Ammon's horn (tissue), 1 donor: ENCODE measurements around the gene IVD.
"Not testable (repeated sequence)": the region's sequence is repeated elsewhere in the genome, so short reads cannot be mapped to it uniquely, and the experiment has no call there.

Experiments
- DNase-seq: peaks from one replicate; pipeline ENCODE4 v3.0.0-alpha.2; 2016; ENCODE audit warnings: low spot score

Gene IVD

DNA sequence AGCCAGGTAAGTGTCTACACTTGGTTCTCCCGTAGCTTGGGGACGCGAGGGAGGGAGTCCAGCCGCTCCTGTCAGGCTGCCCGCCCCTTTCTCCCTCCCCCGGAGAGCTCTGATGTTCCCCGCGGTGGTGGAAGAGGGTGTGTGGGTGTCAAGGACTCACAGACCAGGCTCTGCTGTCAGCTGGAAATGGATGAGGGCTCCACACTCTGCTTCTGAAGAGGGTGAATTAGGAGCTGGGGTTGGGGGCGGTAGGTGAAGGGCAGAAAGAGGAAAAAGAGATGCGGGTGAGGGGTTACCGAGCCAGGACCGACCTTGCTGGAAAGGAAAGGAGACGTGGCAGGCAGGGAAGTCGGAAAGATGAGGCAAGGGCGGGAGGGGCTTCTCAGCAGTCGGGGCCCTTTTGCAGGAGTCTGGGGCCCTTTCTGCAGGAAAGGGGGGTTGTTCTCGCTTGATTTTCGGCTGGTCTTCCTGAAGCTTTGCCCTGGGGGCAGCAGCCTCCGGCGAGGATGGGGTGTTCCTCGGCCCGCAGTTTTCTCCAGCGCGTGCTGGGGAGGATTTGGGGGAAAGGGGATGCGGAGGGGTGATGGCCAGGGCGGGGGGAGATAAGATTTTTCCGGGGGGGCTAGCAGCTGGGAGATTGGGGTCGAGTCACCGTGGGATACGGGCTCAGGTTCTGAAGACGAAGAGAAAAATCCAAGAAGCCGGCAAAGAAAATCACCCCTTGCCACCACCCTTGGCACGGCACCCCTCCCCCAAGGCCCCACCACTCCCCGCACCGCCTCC, 34.6 kb downstream of the IVD start:
- DNase-seq: peak; percentile 35

DNA sequence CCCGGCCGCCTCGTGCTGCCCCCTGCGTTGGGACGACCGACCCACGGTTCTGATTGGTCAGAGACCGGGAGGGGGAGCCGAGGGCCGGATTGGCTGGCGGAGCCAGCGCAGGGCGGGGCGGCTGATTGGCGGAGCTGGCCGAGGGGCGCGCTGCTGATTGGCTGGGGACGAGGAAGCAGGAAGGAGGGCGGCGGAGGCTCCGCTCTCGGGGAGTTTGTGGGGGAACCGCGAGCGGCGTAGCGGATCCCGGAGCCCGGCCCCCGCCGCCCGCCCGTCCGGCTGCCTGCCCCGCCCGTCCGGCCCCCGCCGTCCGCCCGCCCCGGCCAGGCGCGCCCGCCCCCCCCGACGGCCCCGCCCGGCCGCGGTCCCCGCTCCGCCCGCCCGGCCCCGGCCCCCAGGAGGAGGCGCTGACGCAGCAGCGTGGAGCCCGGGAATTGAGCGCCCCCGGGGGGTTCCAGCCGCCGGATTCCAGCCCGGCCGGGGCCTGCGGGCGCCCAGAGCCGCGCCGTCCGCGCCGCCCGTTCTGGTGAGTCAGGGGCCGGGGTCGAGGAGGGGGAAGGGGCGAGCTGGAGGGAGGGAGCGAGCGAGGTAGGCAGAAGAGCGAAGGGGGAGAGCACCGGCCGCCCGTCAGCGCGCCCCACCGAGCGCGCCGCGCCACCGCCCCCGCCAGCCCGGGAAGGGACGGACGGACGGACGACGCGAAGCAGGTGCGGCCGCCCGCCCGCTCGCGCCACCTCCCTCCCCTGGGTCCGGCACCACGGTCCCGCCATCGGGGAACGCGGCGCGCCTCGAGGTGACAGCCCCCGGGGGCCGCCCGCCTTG, 35.4 kb downstream of the IVD start, which contains the start of gene BAHD1:
BAHD1 (plus strand) TSS at position 211 of the 822 bp plus-strand sequence. CDS start 17,512 bp downstream, outside the sequence.
- peak; percentile 97 for DNase-seq

DNA sequence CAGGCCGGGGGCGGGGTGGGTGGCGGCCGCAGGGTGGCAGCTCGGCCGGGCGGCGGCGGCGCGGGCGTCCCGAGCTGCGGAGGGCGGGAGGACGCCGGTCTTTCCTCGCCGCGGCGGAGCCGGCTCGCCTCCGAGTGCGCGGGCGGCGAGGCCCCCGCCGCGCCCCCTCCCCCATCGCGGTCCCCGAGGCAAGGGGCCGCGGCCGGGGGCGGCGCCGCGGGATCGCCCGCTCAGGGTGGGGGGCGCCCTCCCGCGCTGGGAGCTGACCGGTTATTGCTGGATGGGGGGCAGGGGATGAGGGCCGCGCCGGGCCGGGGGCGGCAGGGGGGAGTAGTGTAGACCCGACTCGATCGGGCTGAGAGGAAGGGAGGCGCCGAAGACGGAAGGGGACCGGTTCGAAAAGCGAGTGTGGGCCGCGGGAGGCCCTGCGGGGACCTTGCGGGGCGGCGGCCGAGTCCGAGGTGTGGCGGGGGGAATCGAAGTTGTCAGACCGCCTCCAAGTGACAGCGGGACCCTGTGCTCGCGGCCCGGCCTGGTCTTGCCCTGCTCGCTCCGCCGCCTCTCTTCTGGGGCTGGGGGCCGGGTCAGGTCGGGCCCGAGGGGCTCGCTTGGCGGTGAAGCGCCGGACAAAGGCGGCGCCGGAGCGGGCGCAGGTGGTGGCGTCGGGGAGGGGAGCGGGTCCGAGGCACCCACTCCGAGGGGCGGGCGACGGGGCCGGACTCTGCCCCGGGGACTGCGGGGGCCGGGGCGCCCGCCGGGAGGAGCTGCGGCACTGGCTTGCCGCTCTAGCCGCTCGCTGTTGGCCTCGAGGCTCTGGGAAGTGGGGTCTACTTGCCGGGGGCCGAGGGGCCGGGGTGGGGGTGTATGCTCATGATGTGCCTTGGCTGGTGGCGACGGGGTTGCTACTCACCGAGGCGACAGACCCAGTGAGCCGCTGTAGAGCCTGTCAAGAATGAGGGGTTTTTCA, 36.3 kb downstream of the IVD start:
- DNase-seq: no peak

DNA sequence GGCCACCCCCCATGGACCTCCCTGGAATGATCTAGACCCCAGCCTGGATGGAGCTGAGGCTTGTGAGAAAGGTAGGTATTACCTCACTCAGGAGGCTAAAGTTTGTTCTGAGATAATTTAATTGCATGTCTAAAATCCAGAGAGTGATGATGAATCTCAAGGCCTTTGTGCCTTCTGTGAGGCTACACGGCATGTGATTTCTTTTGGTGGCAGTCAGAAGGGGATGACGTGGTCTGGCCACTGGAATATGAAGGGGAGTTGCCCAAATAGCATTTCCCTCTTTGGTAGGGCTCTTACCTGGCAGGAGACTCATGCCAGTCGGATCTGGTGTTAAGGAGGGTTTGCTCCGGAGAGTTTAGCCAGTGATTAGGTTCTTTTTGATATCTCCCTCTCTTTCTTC, 37.7 kb downstream of the IVD start:
- no peak for DNase-seq

DNA sequence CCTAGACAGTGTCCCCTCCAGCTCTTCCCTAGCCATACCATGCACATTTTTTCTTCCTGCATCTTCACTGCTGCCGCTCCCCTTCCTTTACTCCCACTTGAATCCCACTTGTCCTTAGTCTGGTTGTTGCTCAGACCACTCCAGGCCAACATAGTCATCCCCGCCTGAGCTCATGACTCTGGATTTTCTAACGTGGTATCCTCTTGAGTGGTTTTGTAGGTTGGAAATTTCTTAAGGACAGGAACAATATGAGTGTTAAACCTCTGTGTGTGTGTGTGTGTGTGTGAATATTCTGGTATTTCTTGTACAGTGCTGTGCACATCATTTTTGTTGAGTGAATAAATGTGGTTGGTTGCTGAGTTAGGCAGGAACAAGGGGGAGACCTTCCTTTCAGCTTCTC, 38.3 kb downstream of the IVD start:
- no peak for DNase-seq

DNA sequence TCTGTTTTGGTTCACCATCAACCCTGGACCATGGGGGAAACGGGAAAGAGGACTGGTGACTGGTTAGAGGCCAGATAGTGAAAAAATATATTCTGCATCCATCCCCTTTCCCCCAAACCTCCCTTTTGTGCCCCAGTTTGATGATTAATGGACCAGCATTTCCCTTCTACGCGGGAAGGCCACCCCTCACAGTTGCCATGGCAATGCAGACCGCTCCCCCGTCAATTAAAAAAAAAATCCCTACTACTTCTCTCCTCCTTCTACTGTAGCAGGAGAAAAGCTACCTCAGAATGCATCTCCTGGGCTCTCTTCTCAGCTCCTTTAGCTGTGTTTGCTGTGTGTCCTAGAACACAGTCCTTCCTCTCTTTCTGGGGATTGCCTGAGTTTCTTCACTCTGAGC, 39.1 kb downstream of the IVD start:
- no peak for DNase-seq

DNA sequence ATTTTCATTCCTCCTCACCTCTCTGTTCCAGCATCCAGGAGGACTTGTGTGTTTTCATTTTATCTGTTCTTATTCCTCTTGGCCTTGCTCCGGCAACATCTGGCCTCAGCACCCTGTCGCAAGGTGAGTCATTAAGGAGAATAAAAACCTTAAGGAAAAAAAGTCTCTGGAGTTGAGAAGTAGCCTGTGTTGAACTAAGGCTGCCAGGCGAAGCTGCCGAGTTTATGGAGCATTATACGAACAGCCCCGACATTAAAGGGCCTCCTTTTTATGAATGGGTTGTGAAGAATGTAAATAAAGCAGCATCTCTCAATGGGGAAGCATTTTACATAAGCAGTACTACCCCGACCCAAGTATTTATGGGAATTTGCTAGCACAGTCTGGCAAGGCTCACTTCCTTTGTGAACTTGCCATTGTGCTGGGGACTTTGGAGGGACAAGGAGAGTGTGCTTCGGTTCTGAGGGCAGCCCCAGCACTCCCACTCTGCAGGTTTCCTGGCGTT, 39.9 kb downstream of the IVD start:
- DNase-seq: no peak

DNA sequence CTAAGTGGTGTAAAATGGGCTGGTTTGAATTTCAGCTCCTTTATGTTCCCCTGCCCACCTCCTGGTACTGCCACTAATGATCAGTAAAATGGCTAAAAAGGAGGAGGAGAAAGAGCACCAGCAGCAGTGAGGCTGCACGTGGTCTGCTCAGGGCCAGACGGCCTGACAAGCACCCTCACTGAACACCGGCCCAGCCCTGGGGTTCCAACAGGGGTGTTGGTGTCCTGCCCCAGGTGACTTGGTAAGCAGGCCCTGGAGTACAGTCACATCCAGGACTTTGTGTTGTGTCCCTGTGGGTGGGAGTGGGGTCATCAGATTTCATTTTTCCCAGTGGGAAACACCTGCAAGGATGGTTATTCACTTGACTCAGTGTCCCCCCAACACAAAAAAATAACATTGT, 40.5 kb downstream of the IVD start:
- no peak for DNase-seq

DNA sequence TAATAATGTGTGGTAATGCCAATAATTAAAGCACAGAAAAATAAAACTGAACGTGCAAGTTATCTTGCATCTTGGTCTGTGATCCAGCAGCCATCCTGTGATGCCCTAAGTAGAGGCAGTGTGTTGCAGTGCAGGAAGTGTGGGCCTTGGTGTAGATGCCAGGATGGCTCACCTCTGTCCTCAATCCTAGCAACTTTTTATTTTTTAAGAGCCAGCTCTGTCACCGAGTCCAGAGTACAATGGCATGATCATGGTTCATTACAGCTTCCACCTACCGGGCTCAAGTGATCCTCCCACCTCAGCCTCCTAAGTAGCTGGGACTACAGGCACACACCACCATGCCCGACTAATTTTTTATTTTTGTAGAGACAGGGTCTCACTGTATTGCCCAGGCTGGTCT, 42.8 kb downstream of the IVD start:
- no peak for DNase-seq

DNA sequence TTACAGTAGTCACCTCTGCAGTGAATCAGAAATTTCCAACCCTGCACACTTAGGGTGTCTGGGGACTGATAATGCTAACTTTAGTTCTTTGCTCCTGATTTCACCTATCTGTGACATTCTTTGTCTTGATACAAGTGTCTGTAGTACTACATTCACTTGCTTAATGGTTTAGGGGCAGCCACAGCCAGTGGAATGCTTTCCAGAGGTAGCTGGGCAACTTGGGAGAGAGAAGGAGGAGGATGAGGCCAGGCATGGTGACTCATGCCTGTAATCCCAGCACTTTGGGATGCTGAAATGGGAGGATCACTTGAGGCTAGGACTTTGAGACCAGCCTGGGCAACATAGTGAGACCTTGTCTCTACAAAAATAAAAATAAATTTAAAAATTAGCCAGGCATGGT, 43.7 kb downstream of the IVD start:
- no peak for DNase-seq

DNA sequence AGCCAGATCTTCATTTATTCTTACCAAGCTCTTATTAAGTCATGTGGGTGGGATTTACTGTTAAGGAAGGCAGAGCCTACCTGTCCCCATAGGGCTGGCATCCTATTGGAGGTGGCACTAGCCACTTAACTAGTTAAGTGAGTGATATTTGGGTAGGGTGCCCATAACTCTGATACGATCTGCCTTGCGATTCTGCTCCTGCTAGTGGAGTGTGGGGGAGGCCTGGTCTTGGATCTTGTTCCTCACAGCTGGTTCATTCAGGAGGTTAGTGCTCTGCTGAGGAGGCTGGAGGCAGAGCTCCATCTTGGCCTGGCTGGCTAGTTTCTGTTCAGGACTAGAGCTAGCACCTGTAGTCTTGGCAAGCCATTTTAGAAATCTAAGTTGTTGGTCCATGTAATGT, 44.5 kb downstream of the IVD start:
- DNase-seq: no peak

DNA sequence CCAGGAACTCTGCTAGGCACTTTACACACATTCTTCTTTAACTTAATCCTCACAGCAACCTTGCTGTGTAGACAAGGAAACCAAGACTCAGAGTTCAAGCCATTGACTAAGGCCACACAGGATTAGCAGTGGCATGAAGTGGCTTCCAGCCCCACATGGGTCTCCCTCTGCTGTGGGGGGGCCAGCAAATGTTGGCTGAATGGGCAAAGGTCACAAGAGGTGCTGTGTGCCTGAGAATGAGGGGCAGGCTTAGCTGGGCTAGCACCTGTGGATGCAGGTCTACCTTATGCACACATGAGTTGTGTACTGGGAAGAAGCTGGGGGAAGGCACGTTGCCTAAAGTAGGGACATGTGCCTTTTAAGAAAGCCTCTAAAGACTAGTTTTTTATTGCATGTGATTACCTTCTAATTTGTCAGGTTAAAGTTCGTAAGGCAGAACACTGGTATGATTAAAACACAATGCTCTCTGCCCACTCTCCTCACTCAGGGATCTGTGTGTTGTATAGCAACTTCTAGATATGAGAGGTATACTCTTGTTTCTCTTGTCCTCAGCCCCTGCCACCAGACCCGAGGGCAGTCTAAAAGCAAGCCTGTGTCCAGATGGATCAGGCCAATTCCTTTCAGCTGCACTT, 46.0 kb downstream of the IVD start:
- no peak for DNase-seq

DNA sequence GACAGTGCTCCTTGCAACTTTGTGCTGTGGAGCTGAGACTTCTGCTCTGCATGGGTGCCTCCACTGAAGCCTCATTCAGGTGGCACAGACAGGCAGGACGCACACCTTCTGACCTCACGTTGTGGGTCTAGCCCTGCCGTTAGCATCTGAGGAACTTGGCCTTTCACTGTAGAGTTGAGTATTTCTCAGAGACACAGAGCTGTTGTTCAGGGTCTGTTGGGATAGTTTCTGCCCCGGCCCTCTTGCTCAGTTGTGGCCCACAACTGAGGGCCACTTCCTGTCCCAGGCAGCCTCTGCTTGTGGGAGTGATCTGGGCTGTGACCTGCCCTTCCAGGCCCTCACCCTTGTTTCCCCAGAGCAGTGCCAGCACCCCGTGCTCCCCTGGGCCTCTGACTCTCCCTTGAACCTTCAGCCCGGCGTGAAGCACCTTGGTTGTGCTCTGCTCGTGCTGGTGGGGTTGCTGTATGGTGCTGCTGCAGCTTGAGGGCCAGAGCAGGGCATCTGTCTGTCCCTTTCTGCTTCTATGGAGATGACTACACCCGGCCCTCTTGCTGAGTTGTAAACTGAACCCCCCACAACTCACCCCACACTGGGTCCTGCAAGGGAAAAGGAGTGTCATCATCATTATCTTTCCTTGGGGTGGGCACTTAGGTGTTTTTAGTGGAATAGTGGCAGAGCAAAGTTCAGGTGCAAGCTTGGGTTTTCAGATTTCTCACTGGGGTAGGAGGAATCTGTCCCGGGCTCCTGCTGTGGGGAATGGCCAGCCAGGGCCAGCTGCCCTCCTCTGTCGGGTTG, 46.9 kb downstream of the IVD start:
- DNase-seq: no peak

DNA sequence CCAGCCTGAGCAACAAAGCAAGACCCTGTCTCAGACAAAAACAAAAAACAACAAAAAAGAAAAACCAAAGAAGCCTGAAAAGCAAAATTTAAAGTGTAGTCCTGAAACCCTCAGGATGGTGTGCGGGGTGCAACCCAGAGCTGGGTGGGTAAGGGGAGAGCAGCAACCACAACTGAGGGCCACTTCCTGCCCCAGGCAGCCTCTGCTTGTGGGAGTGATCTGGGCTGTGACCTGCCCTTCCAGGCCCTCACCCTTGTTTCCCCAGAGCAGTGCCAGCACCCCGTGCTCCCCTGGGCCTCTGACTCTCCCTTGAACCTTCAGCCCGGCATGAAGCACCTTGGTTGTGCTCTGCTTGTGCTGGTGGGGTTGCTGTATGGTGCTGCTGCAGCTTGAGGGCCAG, 48.3 kb downstream of the IVD start:
- DNase-seq: not testable (repeated sequence)

DNA sequence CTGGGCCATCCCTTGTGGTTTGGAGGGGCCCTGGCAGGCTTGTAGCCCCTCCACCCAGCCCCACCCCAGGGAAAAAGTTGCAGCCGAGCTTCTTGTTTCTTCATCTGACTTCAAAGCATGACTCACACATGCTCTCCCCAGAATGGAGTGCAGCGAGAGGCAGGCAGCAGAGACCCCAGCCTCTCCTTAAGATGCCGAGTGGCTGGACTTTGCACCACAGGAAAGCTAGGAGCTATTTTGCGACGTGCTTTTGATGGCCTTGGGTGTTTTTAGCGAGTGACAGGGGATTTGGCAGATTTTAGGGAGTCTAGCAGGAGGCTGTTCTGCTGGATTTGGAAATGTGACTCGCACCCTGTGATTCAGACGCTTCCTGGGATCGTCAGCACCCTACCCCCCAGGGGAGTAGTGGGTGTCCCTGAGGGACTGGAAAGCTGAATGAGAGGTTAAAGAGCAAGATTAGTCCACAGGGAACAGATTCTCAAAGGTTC, 49.4 kb downstream of the IVD start:
- no peak for DNase-seq

DNA sequence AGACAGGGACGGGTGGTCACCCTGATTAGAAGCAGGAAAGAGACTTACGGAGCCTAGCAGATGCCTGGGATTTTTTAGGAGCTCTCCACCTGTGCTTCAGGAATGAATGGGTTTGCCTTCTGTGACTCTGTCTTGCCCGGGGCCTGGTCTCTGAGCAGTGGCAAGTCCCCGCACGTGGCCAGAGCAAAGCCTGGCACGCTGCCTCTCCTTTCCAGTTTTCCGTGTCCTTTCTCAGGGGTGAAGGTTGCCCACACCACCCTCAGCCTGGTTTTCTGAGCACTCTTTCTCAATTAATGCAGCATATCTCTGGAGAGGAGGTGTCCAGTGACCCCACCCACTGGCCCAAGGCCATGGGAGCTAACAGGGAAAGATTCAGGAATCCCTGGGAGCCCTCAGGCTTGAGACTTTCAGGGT, 50.7 kb downstream of the IVD start:
- DNase-seq: no peak

DNA sequence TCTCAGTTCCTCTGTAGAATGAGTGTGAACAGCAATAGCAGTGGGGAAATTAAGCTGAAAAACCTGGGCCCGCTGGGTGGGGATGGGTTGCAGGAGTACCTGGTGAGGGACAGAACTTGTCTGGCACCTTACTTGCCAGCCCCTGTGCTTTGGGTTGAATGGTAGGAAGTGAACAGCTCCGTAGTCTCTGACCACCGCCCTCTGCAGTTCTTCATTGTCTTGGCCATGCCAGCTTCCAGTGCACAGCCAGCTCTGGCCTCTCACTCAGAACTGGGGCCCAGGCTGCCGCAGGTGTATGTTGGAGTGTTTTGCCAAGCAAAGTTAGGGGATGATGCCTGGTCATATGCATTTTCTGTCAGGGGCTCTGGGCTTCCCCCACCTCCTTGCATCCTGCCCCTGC, 51.1 kb downstream of the IVD start:
- no peak for DNase-seq

DNA sequence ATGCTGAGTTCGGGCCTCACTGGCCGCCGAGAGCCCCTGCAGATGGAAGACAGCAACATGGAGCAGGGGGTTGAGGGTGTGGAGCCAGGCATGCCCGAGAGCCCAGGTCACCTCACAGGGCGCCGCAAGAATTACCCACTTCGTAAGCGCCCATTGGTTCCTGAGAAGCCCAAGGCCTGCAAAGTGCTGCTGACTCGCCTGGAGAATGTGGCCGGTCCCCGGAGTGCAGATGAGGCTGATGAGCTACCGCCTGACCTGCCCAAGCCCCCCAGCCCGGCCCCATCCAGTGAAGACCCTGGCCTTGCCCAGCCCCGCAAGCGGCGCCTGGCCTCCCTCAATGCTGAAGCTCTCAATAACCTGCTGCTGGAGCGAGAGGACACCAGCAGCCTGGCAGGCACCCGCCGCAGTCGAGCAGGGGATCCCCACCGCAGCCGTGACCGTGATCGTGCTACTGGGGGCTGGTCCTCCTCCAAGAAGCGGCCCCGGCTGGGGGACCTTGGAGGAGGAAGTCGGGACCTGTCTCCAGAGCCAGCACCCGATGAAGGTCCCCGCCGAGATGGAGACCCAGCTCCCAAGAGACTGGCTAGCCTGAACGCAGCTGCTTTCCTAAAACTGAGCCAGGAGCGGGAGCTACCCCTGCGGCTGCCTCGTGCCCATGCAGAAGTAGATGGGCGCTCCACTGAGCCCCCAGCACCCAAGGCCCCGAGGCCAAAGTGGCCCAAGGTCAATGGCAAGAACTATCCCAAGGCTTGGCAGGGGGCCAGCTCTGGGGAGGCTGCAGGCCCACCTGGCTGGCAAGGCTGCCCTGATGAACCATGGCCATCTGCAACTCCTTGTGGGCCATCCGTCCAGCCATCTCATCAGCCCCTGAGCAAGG, 53.1 kb downstream of the IVD start:
- no peak for DNase-seq

DNA sequence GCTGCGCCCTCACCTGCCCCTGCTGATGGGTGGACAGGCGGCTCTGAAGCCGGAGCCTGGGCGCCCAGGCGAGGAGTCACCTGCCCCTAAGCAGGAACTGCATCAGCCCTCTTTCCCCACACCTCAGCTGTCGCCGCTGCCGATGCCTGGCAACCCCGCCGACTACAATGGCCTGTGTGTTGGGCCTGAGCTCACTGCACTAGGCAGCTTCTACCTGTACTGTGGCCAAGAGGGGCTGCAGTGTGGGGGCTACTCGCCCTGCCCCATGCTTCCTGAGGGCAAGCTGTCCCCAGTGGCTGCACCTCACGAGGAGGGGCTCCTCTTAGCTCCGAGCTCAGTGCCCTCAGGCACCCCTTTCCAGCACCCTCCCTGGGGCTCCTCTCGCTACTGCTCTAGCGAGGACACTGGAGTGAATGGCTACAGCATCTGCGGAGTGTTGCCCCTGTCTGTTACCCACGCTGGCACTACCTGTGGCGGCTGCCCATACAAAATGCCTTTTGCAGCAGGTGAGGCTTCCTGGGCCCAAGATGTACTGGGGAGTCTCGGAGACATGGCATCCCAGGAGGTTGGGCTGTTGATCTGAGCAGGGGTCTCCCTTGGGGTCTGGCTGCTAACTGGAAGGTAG, 53.9 kb downstream of the IVD start:
- DNase-seq: no peak
